Activated CD4-positive, alpha-beta T cell treated with anti-CD3 and anti-CD28 coated beads, Interleukin-2, amount 50 U/mL, for 24 hours (primary cell): ENCODE results near the gene SPG21.

Source experiments
- DNase-seq, 2 donors: peaks; one replicate each; pipeline ENCODE4 v3.0.0-alpha.2; 2020; ENCODE audit warnings: low read depth in 1 of 2, low spot score in 1 of 2

SPG21 gene

GRCh38 chr15:64993290-64993689 lies 3.6 kb upstream of the SPG21 start:
- no peak for DNase-seq

DNA sequence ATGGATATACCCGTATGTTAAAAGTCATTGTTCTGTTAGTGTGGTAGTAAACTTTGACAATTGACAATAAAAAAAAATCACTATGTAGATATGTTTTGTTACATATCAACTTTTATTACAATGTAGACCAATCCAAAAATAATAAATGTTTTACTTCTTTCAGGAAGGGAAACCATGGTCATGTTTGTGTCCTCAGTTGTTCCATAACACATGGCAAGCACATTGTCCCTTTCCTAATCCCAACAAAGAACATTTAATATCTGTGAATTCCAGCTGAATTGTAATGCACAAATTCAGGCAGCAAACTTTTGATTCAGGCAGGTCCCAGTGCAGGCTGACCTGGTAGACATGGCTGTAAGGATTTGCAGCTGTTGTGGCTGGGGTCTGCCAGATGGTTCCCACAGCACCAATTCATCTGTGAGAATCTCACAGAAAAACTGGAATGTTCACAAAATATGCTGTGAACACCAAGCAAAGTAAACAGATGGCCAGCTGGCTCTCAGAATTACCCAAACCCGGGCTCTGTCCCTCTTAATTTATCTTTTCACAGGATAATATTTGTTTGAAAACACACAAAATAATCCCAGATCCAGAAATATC lies 1.9 kb upstream of the SPG21 start:
- no peak for DNase-seq

DNA sequence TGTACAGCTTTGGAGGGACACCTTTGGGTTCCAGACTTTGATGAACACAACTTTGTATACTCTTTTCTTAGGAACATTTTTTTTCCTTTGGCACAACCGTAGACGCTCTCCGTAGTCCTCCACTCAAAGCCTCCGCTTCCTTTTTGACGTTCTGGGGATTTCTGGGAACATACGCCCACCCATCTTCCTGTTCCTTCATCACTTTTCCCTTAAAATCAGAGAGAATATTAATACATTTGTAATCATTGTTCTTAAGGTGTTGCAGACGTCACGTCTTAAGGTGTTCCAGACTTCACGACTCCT lies 405 bp upstream of the SPG21 start:
- DNase-seq, result no peak

- DNase-seq, result no peak
Measured at GRCh38 chr15:64987136-64987535, 2.6 kb downstream of the SPG21 start.

GRCh38 chr15:64985366-64986033 lies 4.2 kb downstream of the SPG21 start:
- no peak for DNase-seq

- DNase-seq, result no peak
Measured at GRCh38 chr15:64982472-64982871, 7.2 kb downstream of the SPG21 start.

GRCh38 chr15:64981812-64982431 lies 7.8 kb downstream of the SPG21 start:
- DNase-seq, result no peak

- DNase-seq, result no peak
Measured at GRCh38 chr15:64979252-64979710, 10.4 kb downstream of the SPG21 start.

GRCh38 chr15:64975390-64975789 lies 14.3 kb downstream of the SPG21 start:
- no peak for DNase-seq

GRCh38 chr15:64970698-64971097 lies 19.0 kb downstream of the SPG21 start:
- DNase-seq, result no peak

DNA sequence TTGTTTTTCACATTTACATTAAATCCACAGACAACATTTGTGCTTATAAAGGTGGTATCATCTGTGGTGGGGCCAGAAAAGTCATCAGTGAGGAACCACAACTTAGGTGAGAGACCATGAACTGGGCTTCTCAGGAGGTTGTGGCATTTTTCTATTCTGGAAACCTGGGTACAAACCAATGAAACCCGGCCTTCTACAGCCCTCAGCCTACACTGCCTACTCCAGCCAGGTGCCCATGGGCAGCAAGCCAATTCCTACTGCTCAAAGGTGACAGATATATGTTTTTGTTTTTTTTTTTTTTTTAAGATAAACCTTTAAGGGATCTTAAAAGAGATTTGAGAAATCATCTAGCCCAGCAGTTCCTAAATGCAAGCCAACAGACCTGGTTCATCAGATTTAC lies 20.3 kb downstream of the SPG21 start:
- no peak for DNase-seq

DNA sequence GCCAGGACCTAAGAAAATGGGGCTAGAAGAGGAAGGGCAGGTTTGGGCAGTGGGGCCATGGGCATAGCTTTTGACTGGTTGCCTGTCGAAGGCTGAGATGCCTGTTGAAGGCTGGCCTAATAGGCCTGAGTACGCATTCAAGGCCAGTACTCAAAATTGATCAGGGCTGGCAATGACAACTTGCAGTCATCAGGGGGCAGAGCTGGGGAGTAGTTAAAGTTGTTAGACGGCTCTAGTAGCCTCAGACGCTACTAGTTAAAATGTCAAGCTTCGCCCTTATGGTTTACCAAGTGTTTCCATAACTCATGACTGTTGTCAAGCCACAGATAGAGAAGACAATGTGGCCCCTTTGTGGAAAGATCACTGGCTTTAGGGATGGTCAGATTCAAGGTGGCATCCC lies 28.7 kb downstream of the SPG21 start:
- DNase-seq, result no peak

GRCh38 chr15:64960153-64960552 lies 29.6 kb downstream of the SPG21 start:
- no peak for DNase-seq

DNA sequence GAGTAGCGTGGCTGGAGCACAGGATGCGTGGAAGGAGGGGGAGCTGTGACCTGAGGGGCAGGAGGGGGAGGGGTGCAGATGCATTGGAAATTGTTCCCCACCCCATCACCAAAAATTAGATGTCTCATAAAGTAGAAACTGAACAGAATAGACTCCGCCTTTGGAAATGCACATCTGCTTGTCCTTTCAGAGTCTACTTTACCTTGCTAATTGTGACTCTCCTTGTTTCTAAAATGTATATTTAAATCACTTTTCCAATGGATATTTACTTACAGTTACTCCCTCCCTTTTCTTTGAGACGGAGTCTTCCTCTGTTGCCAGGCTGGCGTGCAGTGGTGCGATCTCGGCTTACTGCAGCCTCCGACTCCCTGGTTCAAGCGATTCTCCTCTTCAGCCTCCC lies 30.6 kb downstream of the SPG21 start:
- DNase-seq, result no peak

GRCh38 chr15:64954395-64954794 lies 35.3 kb downstream of the SPG21 start:
- DNase-seq, result no peak

- no peak for DNase-seq
Measured at GRCh38 chr15:64951777-64952418, 37.8 kb downstream of the SPG21 start.

DNA sequence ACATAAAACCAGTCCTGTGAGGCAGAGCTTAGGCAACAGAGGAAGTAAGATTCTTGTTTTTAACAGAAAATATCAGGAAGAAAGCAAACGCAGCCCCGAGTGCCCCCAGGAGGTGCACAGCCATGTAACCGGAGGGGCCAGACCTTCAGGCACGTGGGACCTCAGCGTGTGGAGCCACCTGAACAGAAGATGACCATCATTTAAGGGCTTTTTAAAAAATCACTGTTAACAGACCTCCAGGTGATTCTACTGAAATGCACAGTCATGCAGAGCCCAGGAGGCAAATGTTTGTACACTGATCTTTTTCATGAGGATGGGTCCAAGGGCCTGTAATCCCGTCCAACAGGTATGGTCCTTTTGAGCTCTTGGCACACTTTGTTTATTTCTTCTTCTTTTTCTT lies 38.8 kb downstream of the SPG21 start:
- DNase-seq, result no peak

GRCh38 chr15:64949383-64950186 lies 40.1 kb downstream of the SPG21 start:
- no peak for DNase-seq

DNA sequence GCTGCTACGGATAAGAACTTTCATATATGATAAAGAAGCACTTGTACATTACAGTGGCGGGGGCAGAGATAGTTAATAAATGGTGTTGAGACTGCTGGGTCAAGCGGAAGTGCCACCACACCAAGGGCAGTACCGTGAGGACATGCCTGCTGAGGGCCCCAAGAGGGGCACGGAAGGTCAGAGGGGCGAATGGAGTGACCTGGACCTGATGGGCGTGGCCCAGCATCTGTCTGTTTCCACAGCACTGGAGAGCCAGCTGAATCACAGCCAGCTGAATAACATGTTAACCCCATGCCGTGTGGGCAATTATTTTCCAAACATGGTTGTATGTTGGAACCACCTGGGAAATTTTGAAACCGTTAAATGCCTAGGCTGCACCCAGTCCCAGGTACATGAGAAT lies 40.8 kb downstream of the SPG21 start:
- no peak for DNase-seq

DNA sequence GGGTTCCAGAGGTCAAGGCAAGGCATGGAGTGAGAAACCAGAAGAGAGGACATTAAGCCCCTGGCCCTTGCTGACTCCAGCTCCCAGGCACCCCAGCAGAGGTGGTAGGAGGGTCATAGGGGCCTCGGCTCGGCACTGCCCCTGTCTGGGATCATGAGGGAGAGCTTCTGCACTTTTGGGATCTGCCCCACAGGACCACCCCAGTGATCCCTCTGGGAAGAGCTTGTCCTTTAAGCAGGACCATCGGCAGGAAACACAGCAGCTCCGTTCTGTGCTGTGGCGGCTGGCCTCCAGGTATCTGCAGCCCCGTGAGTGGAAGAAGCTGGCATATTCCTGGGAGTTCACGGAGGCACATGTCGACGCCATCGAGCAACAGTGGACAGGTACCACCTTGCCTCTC lies 42.5 kb downstream of the SPG21 start:
- DNase-seq, result no peak

GRCh38 chr15:64944961-64945360 lies 44.8 kb downstream of the SPG21 start:
- no peak for DNase-seq
